ENCODE measurements around the gene IGSF9.

The IGSF9 gene

GRCh38 chr1:159931795-159932173 lies 13.6 kb downstream of the IGSF9 start:
- no peak for DNase-seq

DNA sequence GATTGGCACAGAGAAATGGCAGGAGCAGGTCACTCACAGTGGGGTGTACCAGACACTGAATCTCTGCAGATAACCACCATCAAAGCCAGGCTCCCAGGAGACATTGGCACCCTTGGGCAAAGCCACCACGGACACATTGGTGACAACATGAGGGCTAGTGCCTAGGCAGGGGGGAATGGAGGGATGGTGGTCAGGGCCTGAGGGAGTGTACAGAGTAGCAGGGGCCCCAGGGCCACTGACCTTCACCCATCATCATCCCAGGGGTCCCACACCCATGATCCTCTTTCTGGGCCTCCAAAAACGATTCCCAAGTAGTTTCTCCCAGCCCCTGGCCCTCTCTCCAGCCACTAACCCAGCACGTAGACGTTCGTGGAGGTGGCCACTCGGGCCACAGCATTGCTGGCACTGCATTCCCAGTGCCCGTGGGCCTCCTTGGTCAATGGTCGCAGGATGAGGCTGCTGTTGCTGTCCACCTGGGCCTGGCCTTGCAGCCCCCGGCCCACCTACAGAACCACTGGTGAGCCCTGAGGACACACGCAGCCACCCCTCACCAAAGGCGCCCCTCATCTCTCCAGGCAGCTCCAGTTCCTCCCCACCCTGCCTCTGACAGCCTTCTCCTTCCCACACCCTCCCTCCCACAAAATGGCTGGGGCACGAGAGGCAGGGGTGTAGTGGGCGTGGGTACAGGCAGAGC lies 14.2 kb downstream of the IGSF9 start:
- DNase-seq, result no peak

- no peak for DNase-seq
Observed at GRCh38 chr1:159930634-159931033, 14.8 kb downstream of the IGSF9 start.

GRCh38 chr1:159930216-159930615 lies 15.2 kb downstream of the IGSF9 start:
- DNase-seq, result no peak

DNA sequence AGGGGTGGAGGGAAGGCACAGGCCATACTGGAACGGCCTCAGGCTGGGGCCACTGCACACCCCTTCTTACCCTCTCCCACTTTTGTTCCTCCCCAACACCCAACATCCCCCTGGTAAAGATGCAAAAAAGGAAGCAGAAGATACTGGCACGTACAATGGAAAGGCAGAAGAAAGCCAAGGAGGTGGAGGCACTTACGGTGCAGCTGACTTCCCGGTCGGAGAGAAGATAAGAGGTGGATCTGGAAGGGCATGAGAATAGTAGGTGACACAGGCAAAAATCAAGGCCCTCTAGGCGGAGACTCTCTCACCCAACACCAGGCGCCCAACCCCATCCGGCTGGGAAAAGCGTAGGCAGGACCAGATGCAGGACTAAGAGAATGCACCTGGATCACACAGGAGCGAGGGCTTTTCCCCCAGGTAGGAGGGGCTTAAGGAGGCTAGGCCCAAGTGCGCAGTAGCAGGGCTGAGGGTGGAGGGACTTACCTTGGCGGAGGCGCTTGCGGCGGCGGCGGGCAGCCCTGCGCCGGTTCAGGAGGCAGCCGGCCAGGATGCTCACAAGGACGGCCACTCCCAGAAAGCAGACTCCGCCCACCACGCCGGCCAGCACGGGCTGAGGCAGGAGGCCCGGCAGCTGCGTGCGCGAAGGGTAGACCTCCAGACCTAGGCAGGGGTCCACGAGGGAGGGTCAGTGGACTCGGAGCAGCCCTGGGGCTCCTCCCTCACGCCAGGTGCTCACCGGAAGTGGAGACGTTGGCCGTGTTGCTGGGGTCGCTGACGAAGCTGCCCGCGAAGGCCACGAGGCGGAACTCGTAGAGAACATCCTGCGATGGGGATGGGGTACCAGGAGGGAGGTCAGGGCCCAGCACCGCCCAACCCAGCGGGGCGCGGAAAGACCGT lies 16.0 kb downstream of the IGSF9 start:
- no peak for DNase-seq

- no peak for DNase-seq
Observed at GRCh38 chr1:159928491-159929050, 16.8 kb downstream of the IGSF9 start.

DNA sequence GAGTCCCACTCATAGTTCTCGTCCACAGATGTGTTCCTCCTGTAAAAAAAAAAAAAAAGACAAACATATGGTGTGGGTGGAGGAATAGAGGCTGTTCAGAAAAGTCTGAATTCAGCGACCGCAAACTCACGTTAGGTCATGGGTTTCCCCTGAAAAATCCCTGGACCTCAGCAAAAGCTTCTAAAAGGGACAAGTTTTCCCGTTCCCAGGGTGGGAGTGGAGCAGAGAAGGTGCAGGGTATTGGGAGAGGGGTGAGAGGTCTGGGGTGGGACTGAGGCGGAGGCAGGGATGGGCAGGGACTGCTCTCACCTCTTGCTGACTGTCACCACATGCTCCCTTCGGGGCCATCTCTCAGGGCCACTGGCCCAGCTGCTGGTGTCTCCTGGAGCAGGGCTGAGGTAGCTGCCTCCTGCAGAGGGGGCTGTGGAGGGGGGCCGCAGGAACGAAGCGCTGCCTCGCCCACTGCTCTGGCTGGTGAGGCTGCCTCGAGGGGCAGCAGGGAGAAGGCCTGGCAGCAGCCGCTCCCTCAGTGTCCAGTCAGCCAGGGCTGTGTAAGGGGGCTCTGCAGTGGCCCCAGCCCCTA lies 17.5 kb downstream of the IGSF9 start:
- no peak for DNase-seq

DNA sequence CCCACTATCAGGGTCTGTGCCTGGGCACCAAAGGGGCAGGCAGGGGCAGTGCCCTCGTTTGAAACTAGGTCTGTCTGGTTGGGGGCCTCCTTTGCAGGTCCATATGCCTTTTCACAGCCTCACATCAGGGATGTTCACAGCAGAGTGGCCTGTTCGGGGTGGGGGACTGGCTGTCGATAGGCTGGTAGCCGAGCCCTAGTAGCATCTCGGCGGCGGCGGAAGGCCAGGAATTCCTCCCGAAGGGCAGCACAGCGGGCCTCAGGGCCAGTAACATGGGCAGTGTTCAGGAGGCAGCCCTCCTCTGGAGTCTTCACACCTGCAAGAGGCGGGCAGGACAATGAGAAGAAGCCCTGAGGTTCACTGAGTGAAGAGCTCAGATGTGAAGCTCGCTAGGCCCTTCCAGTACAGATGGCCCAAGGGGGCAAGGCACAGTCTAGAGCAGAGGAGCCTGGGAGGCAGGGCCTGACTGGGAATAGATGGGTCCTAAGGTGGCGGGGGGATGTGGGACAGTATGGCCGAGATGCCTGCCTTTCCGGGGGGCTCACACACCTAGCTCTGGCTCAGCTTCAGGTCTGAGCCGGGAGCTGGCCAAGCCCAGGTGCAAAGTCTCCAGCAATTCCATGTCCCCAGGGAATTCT lies 18.1 kb downstream of the IGSF9 start:
- no peak for DNase-seq

- DNase-seq, result no peak
Observed at GRCh38 chr1:159925719-159926078, 19.7 kb downstream of the IGSF9 start.

DNA sequence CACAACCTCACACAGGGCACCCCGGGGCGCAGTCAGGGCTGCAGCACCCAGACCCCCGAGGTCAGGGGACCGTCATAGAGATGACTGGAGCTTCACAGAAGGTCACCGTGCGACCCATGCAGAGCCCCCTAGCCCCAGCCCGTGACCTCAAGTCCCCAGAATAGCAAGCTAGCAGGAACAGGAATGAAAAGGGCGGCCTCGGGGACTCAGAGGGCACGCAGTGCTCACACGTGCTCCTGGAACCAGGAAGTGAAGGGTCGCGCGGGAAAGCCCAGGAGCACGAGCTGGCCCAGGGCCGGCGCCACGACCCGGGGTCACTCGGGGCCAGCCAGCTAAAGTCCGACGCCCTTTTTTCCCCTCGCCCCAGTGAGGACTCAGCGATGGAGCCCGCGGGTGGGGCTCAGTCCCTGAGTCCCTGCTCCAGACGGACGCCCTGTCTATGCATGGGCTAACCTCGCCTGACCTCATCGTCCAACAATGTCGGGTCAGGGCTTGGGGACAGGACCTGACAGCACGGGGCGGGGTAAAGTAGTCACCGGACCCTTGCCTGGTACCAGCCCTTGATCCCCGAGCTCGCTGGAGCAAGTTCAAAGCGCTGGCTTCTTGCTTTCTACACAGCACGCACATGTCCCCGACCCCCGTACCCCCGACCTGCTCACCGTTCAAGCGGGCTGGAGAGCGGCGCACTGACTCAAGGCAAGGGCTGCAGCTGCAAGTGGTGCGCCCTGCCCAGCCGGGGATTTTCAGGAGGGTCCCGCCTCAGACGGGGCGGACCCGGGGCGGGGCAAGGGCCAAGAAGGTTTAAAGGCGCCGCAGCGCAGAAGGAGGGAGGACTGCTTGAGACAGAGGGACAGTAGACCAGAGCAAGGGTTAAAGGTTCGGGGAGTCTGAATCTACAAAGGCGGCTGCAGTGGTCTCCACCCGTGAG lies 20.4 kb downstream of the IGSF9 start, which contains the start of gene TAGLN2:
TSS of gene TAGLN2 (minus strand) at position 717 of the 928 bp plus-strand sequence. CDS start 4,998 bp downstream, outside the sequence.
- DNase-seq, result peak; percentile 74 to 79 (median 77)

GRCh38 chr1:159924025-159924790 lies 21.2 kb downstream of the IGSF9 start:
- DNase-seq, result peak in 2 of 4 experiments; percentile 37 to 52

- DNase-seq, result peak; percentile 33 to 67 (median 52)
Observed at GRCh38 chr1:159923203-159924024, 22.0 kb downstream of the IGSF9 start.

GRCh38 chr1:159922511-159923202 lies 22.8 kb downstream of the IGSF9 start:
- no peak for DNase-seq

GRCh38 chr1:159921700-159922504 lies 23.5 kb downstream of the IGSF9 start:
- peak in 1 of 4 experiments; percentile 12 for DNase-seq

DNA sequence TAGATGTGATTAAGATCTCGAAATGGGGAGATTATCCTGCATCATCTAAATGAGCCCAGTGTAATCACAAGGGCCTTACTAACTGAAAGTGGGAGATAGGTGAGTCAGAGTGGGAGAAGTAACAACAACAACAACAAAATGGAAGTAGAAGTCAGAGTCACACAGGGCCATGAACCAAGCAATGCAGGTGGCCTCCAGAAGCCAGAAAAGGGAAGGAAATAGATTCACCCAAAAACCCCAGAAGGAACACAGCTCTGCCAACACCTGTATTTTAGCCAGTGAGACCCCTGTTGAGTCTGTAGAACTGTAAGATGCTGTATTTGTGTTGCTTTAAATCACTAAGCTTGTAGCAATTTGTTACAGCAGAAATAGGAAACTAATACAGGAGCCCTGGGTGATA lies 24.2 kb downstream of the IGSF9 start:
- no peak for DNase-seq

DNA sequence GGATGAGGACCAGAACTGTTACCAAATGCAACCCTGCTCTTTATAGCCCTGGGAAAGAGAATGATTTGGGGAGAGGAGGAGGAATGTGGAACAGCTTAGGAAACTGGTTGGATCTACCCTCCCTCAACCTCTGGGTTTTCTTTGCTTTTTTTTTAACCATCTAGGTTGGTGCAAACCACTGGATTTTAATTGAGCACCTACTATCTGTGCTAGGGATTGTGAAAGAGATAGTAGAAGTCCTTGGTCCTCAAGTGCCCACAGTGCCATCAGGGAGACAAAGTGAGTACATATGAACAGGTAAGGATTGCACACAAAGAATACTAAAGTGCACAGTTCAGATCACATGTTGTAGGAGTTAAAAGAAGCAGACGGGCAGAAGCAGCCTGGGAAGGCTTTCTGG lies 24.8 kb downstream of the IGSF9 start:
- no peak for DNase-seq

DNA sequence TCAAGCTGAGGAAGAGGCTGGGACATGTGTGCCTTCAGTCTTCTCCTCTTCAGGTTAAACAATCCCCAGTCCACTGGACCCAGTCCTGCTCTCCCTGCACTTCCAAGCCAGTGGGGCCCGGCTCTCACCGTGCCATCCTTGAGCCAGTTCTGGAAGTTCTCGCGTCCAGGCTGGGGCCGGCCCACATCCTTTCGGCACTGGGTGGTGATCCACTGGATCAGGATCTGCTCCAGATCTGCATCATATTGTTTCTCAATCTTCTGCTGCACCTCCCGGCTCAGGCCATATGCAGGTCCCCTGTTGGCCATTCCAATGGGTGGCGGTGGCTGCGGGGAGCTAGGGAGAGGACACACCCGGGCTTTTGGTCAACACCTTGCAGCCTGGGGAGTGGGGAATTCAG lies 25.2 kb downstream of the IGSF9 start:
- no peak for DNase-seq

GRCh38 chr1:159919236-159919865 lies 26.1 kb downstream of the IGSF9 start:
- no peak for DNase-seq

Data from activated CD4-positive, CD25-positive, alpha-beta regulatory T cell (primary cell).